Measurements from ENCODE around the gene TADA2B. TPM values are rescaled to one million over a fixed set of nuclear protein-coding genes. Genes with fewer than 3 reads are reported as not detected.
"Not testable (repeated sequence)": the region's sequence is repeated elsewhere in the genome, so short reads cannot be mapped to it uniquely, and the experiment has no call there.

TADA2B gene
- total RNA-seq, 1 donor from 2014 or later, result 16.8 TPM

DNA sequence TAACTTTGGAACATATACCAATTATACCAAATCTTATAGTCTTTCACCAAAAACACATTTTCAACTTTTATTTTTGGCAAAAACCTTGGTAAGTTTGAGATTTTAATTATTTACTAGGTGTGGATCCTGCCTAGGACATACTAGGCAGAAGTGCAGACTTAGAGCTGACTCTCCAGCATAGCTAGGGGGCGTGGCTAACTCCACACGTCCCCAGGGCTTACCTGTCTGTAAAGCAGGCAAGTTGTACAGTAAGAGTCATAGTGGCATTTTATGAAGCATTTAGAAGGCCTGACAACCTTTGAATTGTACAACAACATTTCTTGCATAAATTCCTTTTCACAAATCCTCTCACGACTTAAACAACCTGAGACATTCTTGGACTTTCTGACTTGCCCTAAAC, 43.9 kb downstream of the TADA2B start:
- H3K36me3 Mint-ChIP-seq (ENCODE audit: low read depth), result no peaks in the 10 kb centered on the region
- peaks cover 38% of the 10 kb centered on the region for H3K27me3 Mint-ChIP-seq (ENCODE audit: insufficient read depth)
- H3K4me1 Mint-ChIP-seq (ENCODE audit: low read depth), result peaks cover 4% of the 10 kb centered on the region
- no peak for DNase-seq (ENCODE audit: low spot score)
- intact Hi-C loops (cut with micrococcal nuclease), result no loop called here
- no peaks in the 10 kb centered on the region for H3K9me3 Mint-ChIP-seq
- H3K4me3 Mint-ChIP-seq, result no peak overlapping the region
- no peak overlapping the region for H3K27ac Mint-ChIP-seq

- DNase-seq (ENCODE audit: low spot score), result no peak
- H3K27me3 Mint-ChIP-seq (ENCODE audit: insufficient read depth), result peaks cover 27% of the 10 kb centered on the region
- H3K36me3 Mint-ChIP-seq (ENCODE audit: low read depth), result no peaks in the 10 kb centered on the region
- H3K4me1 Mint-ChIP-seq (ENCODE audit: low read depth), result peaks cover under 1% of the 10 kb centered on the region
- intact Hi-C loops (cut with micrococcal nuclease), result no loop called here
- no peaks in the 10 kb centered on the region for H3K9me3 Mint-ChIP-seq
- H3K4me3 Mint-ChIP-seq, result no peak overlapping the region
- no peak overlapping the region for H3K27ac Mint-ChIP-seq
Observed at GRCh38 chr4:7089213-7089986, 46.2 kb downstream of the TADA2B start.

DNA sequence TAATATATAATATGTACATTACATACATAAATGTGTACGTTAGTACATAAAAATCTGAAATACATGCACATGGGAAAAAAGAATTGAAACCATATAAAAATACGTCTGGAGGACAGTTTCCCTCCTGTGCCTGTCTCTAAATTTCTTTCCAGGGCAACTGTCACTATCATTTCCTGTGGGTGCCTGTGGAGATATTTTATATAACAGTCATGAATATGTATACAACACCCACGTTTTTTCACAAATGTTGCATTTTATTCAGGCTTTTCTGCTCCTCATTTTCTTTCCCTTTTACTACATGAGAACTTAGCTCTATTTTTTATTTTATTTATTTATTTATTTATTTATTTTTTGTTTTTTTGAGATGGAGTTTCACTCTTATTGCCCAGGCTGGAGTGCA, 48.9 kb downstream of the TADA2B start:
- Mint-ChIP-seq H3K27ac (no peak overlapping the region), H3K4me1 (ENCODE audit: low read depth) (no peaks in the 10 kb centered on the region), H3K9me3 (no peaks in the 10 kb centered on the region), H3K36me3 (ENCODE audit: low read depth) (no peaks in the 10 kb centered on the region), H3K4me3 (no peak overlapping the region), H3K27me3 (ENCODE audit: insufficient read depth) (peaks cover 19% of the 10 kb centered on the region)
- intact Hi-C loops (cut with micrococcal nuclease), result no loop called here
- DNase-seq (ENCODE audit: low spot score), result no peak

DNA sequence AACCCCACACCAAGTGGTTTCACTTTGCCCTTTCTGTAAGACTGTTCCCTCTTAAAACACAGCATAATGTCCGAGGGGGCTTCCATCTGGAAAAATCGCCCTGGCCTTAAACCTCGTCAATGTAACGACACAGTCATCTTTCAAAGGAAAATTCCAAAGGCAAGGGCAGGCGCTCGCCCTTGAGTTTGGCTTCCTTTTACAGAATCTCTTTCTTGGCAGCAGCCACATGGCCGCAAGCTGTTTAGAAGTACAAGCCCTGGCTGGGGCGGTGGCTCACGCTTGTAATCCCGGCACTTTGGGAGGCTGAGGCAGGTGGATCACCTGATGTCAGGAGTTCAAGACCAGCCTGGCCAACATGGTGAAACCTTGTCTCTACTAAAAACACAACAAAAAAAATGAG, 51.7 kb downstream of the TADA2B start:
- H3K27me3 Mint-ChIP-seq (ENCODE audit: insufficient read depth), result peaks cover 25% of the 10 kb centered on the region
- H3K36me3 Mint-ChIP-seq (ENCODE audit: low read depth), result no peaks in the 10 kb centered on the region
- H3K9me3 Mint-ChIP-seq, result no peaks in the 10 kb centered on the region
- H3K27ac Mint-ChIP-seq, result no peak overlapping the region
- no peaks in the 10 kb centered on the region for H3K4me1 Mint-ChIP-seq (ENCODE audit: low read depth)
- DNase-seq (ENCODE audit: low spot score), result no peak
- no peak overlapping the region for H3K4me3 Mint-ChIP-seq
- intact Hi-C loops (cut with micrococcal nuclease), result no loop called here

GRCh38 chr4:7095611-7096155, 52.5 kb downstream of the TADA2B start:
- no peak for DNase-seq (ENCODE audit: low spot score)
- H3K9me3 Mint-ChIP-seq, result no peaks in the 10 kb centered on the region
- H3K27ac Mint-ChIP-seq, result no peak overlapping the region
- no peak overlapping the region for H3K4me3 Mint-ChIP-seq
- intact Hi-C loops (cut with micrococcal nuclease), result no loop called here
- no peaks in the 10 kb centered on the region for H3K36me3 Mint-ChIP-seq (ENCODE audit: low read depth)
- H3K27me3 Mint-ChIP-seq (ENCODE audit: insufficient read depth), result peaks cover 23% of the 10 kb centered on the region
- no peaks in the 10 kb centered on the region for H3K4me1 Mint-ChIP-seq (ENCODE audit: low read depth)

DNA sequence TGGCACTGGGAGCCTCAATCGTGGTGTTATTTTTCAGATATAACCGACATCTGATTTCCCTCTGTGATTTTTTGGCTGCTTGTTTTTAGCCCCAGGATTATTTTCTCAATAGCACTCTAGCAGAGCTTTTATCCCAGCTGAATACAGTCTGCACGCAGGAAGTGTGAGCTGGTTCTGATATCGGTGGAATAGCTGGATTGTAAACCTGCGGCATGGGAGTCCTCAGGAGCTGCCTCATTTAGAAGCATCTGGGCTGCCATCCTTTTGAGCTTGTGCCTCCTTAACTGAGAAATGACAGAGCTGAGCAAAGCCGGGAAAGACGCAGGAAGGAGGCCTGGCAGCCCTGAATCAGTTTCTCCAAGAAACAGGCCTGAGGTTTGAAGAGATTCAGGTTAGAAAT, 53.1 kb downstream of the TADA2B start:
- no peak for DNase-seq (ENCODE audit: low spot score)
- intact Hi-C loops (cut with micrococcal nuclease), result no loop called here
- Mint-ChIP-seq H3K4me3 (no peak overlapping the region), H3K9me3 (no peaks in the 10 kb centered on the region), H3K27me3 (ENCODE audit: insufficient read depth) (peaks cover 20% of the 10 kb centered on the region), H3K27ac (no peak overlapping the region), H3K36me3 (ENCODE audit: low read depth) (no peaks in the 10 kb centered on the region), H3K4me1 (ENCODE audit: low read depth) (no peaks in the 10 kb centered on the region)

DNA sequence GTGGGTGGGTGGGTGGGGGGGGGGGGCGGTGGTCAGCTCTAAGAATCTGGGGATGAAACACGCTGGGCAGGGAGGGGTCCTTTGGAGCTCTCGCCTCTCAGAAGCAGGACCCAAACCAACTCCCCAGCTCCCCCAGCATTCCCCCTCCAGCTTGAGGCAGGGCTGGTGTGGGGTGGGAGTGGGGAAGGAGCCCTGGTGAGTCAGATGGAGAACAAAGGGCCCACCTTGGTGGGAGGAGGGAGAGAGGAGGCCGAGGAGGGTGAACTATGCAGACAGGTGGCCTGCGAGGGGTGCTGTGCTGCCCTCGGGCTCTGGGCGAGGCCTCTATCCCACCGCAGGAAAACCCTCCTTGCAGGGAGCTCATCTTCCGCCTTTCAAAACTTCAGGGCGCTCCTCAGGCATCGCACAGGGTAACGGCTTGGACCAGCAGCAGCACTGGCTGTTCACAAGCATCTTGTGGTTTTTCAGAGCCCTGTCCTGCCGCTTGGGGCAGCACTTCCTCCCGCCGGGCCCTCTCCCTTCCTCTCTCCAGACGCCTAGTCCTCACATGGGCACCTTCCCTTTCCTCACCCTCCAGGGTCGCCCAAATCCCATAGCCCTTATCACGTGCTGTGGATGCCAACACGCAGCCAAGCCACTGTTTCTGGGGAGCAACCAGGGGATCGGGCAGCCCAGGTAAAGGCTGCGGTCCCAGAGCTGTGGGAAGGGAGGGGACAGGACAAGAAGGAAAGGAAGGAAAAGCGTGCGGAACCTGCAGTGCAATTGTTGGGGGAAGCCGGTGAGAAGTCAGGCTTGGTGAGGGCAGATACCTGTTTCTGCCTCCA, 58.7 kb downstream of the TADA2B start:
- intact Hi-C loops (cut with micrococcal nuclease), result loop anchor here (2.0 to 10.0 kb wide), 2 partner anchors 863 to 1339 kb away; partner anchors contain the start of genes ACOX3 and TRMT44
- H3K4me3 Mint-ChIP-seq, result peak overlapping the region; percentile 89
- no peaks in the 10 kb centered on the region for H3K9me3 Mint-ChIP-seq
- H3K4me1 Mint-ChIP-seq (ENCODE audit: low read depth), result peaks cover 14% of the 10 kb centered on the region
- peak; percentile 29 for DNase-seq (ENCODE audit: low spot score)
- H3K27ac Mint-ChIP-seq, result no peak overlapping the region
- H3K27me3 Mint-ChIP-seq (ENCODE audit: insufficient read depth), result peaks cover 15% of the 10 kb centered on the region
- no peaks in the 10 kb centered on the region for H3K36me3 Mint-ChIP-seq (ENCODE audit: low read depth)

DNA sequence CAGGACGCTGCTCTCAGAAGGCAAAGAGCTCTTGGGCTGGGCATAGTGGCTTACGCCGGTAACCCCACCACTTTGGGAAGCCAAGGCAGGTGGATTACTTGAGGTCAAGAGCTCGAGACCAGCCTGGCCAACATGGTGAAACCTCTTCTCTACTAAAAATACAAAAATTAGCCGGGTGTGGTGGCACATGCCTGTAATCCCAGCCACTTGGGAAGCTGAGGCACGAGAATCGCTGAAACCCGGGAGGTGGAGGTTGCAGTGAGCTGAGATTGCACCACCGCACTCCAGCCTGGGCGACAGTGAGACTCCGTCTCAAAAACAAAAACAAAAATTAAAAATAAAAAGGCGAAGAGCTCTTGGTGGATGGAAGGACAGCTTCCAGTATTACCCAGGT, 59.3 kb downstream of the TADA2B start:
- not testable (repeated sequence) for H3K27ac Mint-ChIP-seq; DNase-seq (ENCODE audit: low spot score)

DNA sequence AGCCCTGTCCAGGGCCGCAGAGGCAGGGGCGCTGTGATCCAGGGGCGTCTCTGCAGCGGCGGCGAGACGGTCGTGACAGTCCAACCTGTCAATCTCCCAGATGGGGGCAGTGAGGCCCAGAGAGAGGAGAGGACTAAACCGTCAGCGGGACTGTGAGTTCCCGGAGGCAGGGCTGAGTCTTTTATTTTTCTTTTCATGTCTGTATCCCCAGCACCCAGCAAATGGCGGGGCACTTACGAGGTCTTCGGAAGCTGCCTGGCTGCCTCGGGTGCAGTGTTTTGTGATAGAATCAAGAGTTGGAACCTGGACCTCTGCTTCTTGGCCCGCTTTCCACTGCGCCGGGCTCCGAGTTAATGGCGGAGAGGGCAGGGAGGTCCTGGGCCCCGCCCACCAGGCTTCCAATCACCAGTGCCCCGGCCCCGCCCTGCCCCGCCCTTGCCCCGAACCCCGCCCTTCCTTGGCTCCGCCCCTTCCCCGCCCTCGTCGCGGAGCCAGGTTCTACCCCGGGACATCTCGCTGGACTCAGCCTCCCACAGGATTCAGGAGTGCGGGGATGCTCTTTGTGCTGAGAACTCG, 59.9 kb downstream of the TADA2B start:
- H3K36me3 Mint-ChIP-seq (ENCODE audit: low read depth), result no peaks in the 10 kb centered on the region
- H3K9me3 Mint-ChIP-seq, result no peaks in the 10 kb centered on the region
- H3K27ac Mint-ChIP-seq, result peak overlapping the region; percentile 57
- peak overlapping the region; percentile 89 for H3K4me3 Mint-ChIP-seq
- intact Hi-C loops (cut with micrococcal nuclease), result loop anchor here (1.0 to 10.0 kb wide), 9 partner anchors 35 to 1338 kb away; partner anchors contain the start of genes ACOX3, GRPEL1, MAN2B2 and TADA2B
- DNase-seq (ENCODE audit: low spot score), result peak; percentile 74
- peaks cover 8% of the 10 kb centered on the region for H3K27me3 Mint-ChIP-seq (ENCODE audit: insufficient read depth)
- H3K4me1 Mint-ChIP-seq (ENCODE audit: low read depth), result peaks cover 14% of the 10 kb centered on the region

More for the DNA sequence above, 59.3 kb downstream of the TADA2B start:
- H3K9me3 Mint-ChIP-seq; H3K36me3 Mint-ChIP-seq (ENCODE audit: low read depth): not testable (repeated sequence)
- Mint-ChIP-seq H3K27me3 (ENCODE audit: insufficient read depth) (peaks cover 13% of the 10 kb centered on the region), H3K4me1 (ENCODE audit: low read depth) (peaks cover 14% of the 10 kb centered on the region), H3K4me3 (peak overlapping the region; percentile 89)
- intact Hi-C loops (cut with micrococcal nuclease), result loop anchor here (2.0 to 10.0 kb wide), 2 partner anchors 862 to 1338 kb away; partner anchors contain the start of genes ACOX3 and TRMT44

GRCh38 chr4:7103607-7104365, 60.6 kb downstream of the TADA2B start:
- Mint-ChIP-seq H3K36me3 (ENCODE audit: low read depth) (no peaks in the 10 kb centered on the region), H3K4me3 (peak overlapping the region; percentile 89), H3K27me3 (ENCODE audit: insufficient read depth) (peaks cover 5% of the 10 kb centered on the region), H3K9me3 (no peaks in the 10 kb centered on the region), H3K4me1 (ENCODE audit: low read depth) (peaks cover 14% of the 10 kb centered on the region), H3K27ac (no peak overlapping the region)
- intact Hi-C loops (cut with micrococcal nuclease), result loop anchor here (1.0 to 10.0 kb wide), 9 partner anchors 35 to 1337 kb away; partner anchors contain the start of genes ACOX3, GRPEL1, MAN2B2 and TADA2B
- DNase-seq (ENCODE audit: low spot score), result no peak

GRCh38 chr4:7104366-7105031, 61.3 kb downstream of the TADA2B start:
- H3K4me3 Mint-ChIP-seq, result peak overlapping the region; percentile 57
- intact Hi-C loops (cut with micrococcal nuclease), result loop anchor here (10.0 kb wide), 1 partner anchor 860 kb away; no protein-coding TSS in a partner anchor

More at GRCh38 chr4:7104366-7105031, 61.3 kb downstream of the TADA2B start:
- Mint-ChIP-seq H3K27me3 (ENCODE audit: insufficient read depth) (peaks cover 5% of the 10 kb centered on the region), H3K36me3 (ENCODE audit: low read depth) (no peaks in the 10 kb centered on the region), H3K4me1 (ENCODE audit: low read depth) (peaks cover 14% of the 10 kb centered on the region), H3K27ac (no peak overlapping the region), H3K9me3 (no peaks in the 10 kb centered on the region)
- DNase-seq (ENCODE audit: low spot score), result no peak

Measured in activated T-helper 1 cell treated with anti-CD3 and anti-CD28 coated beads, Interleukin-12 subunit alpha, Interleukin-12 subunit beta, Interleukin-2, Interleukin-4 antibody, amounts not matched to agents 30 ng/mL and 10 ng/mL and 1 ng/mL, durations not matched to agents 14 hours and 24 hours and 36 hours (primary cell).